ENCODE data around the gene RNLS. TPM values are rescaled to one million over a fixed set of nuclear protein-coding genes. Genes with fewer than 3 reads are reported as not detected.

Gene RNLS
- total and polyA plus RNA-seq, 2 of the 8 experiments (the other 6 are each of a cell fraction or from before 2014, with no cell fraction given) = 7.5 to 12.7 TPM

DNA sequence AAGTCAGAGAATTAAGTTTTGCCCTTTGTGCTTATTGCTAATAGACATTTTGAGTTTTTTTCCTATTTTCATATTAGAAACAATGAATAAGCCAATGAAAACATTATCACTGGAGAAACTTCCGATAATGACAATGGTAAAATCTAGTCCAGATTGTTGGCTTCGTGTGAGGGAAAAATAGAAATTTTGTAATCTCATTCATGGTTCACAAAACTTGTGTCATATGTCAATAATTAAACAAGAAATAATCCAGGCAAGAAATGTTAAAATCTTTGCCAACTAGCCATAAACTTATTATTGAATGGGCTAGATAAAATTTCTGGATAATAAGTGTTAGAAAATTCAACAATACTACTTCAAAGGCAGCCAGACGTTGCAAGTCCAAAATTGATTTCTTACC lies 36.6 kb downstream of the RNLS start:
- H3K4ac ChIP-seq (replicated peaks; ENCODE audit: insufficient read length, low read depth, low read length) = no peak overlapping the region
- H3K27me3 ChIP-seq (replicated peaks in 1 of 4; ENCODE audit: control insufficient read depth in 3 of 4, extremely low read depth in 1 of 4, insufficient read depth in 3 of 4, low read length in 3 of 4) = no peaks in the 10 kb centered on the region
- no peak overlapping the region for H3K23ac ChIP-seq (ENCODE audit: insufficient read length)
- H2BK15ac ChIP-seq (ENCODE audit: low read length) = no peak overlapping the region
- H3K9ac ChIP-seq (replicated peaks in 1 of 4; ENCODE audit: extremely low read depth in 1 of 4, low read depth in 3 of 4, low read length in 3 of 4) = no peak overlapping the region
- H4K20me1 ChIP-seq (replicated peaks in 1 of 2; ENCODE audit: control insufficient read depth in 1 of 2, insufficient read depth in 2 of 2, low read length in 2 of 2) = no peaks in the 10 kb centered on the region
- no peaks in the 10 kb centered on the region for H3K36me3 ChIP-seq (ENCODE audit: control insufficient read depth in 2 of 4, insufficient read depth in 4 of 4, low read length in 3 of 4)
- no peak overlapping the region for H4K91ac ChIP-seq (replicated peaks; ENCODE audit: insufficient read length, low read length)
- no peak overlapping the region for H3K27ac ChIP-seq (ENCODE audit: low read depth, low read length)
- no peak overlapping the region for H3K56ac ChIP-seq (replicated peaks; ENCODE audit: insufficient read length, low read depth, low read length)
- WGBS, 2 experiments (ENCODE audit: extremely low coverage in 1 of 2, insufficient coverage in 1 of 2, insufficient read length in 1 of 2, insufficient replicate concordance in 2 of 2, low coverage in 1 of 2, low lambda C conversion rate in 2 of 2, missing lambda C conversion rate in 1 of 2) = 59% methylated on average over 3 of the region's 3 CpGs; no CpG with 5 or more reads in 1 of the 2 experiments
- ChIA-PET CTCF (ENCODE audit: partially characterized antibody) (interaction anchor here (0.6 kb wide), 2 partner anchors 167 to 1000 kb away, joined by 5 to 6 read pairs; no protein-coding TSS in a partner anchor), POLR2A (ENCODE audit: partially characterized antibody) (no interaction called here)
- H2BK5ac ChIP-seq (ENCODE audit: low read depth, low read length) = no peak overlapping the region
- no peak overlapping the region for H2BK20ac ChIP-seq (ENCODE audit: low read length)
- H2AK5ac ChIP-seq (ENCODE audit: low read depth, low read length) = no peak overlapping the region
- H3K18ac ChIP-seq (ENCODE audit: extremely low read depth, low read length) = no peak overlapping the region
- H3K4me1 ChIP-seq (replicated peaks in 1 of 4; ENCODE audit: control insufficient read depth in 3 of 4, insufficient read depth in 4 of 4, low read length in 3 of 4) = no peaks in the 10 kb centered on the region
- no peak overlapping the region for H4K8ac ChIP-seq (ENCODE audit: extremely low read depth, insufficient read depth, low read length)
- no peak overlapping the region for H3K4me3 ChIP-seq (ENCODE audit: extremely low read depth in 1 of 4, insufficient read depth in 2 of 4, low read depth in 3 of 4, low read length in 4 of 4)
- no peaks in the 10 kb centered on the region for H3K79me2 ChIP-seq (ENCODE audit: control insufficient read depth in 1 of 2, insufficient read depth in 2 of 2, low read length in 2 of 2)
- H3K9me3 ChIP-seq (ENCODE audit: insufficient read depth in 2 of 2, low read depth in 1 of 2, low read length in 1 of 2) = no peaks in the 10 kb centered on the region
- no peak overlapping the region for H2AFZ ChIP-seq (ENCODE audit: low read length)
- H4K5ac ChIP-seq (ENCODE audit: insufficient read length, low read depth, low read length) = no peak overlapping the region
- H2BK120ac ChIP-seq (replicated peaks; ENCODE audit: low read depth, low read length) = no peak overlapping the region
- H3K23me2 ChIP-seq (ENCODE audit: low read depth, low read length) = no peaks in the 10 kb centered on the region
- FAIRE-seq (no peak), DNase-seq (ENCODE audit: low read depth in 1 of 2, low spot score in 2 of 2) (no peak)
- no peak overlapping the region for H3K4me2 ChIP-seq (ENCODE audit: insufficient read depth in 1 of 2, low read depth in 2 of 2, low read length in 2 of 2)
- no peak overlapping the region for H3K14ac ChIP-seq (ENCODE audit: insufficient read length)
- no peaks in the 10 kb centered on the region for H3K79me1 ChIP-seq (ENCODE audit: low read depth, low read length)
- no peak overlapping the region for H2BK12ac ChIP-seq (ENCODE audit: low read depth, low read length)
- no peak for TF ChIP-seq ASH2L (IDR thresholded peaks at IDR 0.05; ENCODE audit: low read length)
- TF ChIP-seq RFX5 (IDR thresholded peaks at IDR 0.05; ENCODE audit: borderline replicate concordance, low read depth, low read length) = no peak
- TF ChIP-seq, protein P1, sequence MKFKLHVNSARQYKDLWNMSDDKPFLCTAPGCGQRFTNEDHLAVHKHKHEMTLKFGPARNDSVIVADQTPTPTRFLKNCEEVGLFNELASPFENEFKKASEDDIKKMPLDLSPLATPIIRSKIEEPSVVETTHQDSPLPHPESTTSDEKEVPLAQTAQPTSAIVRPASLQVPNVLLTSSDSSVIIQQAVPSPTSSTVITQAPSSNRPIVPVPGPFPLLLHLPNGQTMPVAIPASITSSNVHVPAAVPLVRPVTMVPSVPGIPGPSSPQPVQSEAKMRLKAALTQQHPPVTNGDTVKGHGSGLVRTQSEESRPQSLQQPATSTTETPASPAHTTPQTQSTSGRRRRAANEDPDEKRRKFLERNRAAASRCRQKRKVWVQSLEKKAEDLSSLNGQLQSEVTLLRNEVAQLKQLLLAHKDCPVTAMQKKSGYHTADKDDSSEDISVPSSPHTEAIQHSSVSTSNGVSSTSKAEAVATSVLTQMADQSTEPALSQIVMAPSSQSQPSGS (IDR thresholded peaks at IDR 0.05; ENCODE audit: low read length) = no peak
- TF ChIP-seq GTF2F1 (IDR thresholded peaks at IDR 0.05; ENCODE audit: borderline replicate concordance, low read depth, low read length) = no peak
- TF ChIP-seq PHF8 (conservative IDR thresholded peaks at IDR 0.05; ENCODE audit: low read depth, low read length) = no peak
- TF ChIP-seq TAF1 (IDR thresholded peaks at IDR 0.05; ENCODE audit: low read depth, low read length) = no peak
- TF ChIP-seq EP300 (IDR thresholded peaks at IDR 0.05; ENCODE audit: borderline replicate concordance in 1 of 2, low read depth in 2 of 2, low read length in 2 of 2) = no peak
- TF ChIP-seq CHD2 (IDR thresholded peaks at IDR 0.05; ENCODE audit: low read length) = no peak
- TF ChIP-seq RBBP5 (IDR thresholded peaks at IDR 0.05; ENCODE audit: borderline replicate concordance, low read depth, low read length) = no peak
- TF ChIP-seq SIRT6 (IDR thresholded peaks at IDR 0.05; ENCODE audit: low read length) = no peak
- TF ChIP-seq FOSL1 (IDR thresholded peaks at IDR 0.05; ENCODE audit: insufficient read depth, low read depth, low read length) = no peak
- TF ChIP-seq, protein P2, sequence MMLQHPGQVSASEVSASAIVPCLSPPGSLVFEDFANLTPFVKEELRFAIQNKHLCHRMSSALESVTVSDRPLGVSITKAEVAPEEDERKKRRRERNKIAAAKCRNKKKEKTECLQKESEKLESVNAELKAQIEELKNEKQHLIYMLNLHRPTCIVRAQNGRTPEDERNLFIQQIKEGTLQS (IDR thresholded peaks at IDR 0.05; ENCODE audit: insufficient read depth, low read depth, low read length) = no peak
